ENCODE data around the gene MST1R.

Gene MST1R

DNA sequence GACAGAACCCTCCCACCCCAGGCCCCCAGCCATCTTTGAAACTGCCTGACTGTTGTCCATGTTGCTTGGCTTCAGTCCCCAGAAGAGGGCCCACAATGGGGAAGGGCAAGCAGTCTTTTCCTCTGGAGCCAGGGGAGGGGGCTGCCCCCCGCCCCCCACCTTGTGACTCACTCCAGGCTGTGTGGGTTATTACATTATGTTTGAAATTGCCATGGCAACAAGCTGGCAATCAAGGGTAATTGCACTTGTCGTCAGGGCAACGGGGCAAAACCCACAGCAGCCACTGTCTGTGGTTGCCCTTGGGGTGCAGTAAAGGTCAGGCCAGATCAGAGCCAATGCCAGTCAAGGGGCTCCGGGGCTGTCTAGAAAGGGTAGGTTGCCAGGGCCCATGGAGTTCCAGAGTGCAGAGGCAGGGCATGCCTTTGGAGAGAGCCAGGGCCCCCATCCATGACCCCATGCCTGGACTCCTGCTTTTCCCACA is 30.8 kb downstream of the MST1R start:
- DNase-seq, result peak; percentile 24

DNA sequence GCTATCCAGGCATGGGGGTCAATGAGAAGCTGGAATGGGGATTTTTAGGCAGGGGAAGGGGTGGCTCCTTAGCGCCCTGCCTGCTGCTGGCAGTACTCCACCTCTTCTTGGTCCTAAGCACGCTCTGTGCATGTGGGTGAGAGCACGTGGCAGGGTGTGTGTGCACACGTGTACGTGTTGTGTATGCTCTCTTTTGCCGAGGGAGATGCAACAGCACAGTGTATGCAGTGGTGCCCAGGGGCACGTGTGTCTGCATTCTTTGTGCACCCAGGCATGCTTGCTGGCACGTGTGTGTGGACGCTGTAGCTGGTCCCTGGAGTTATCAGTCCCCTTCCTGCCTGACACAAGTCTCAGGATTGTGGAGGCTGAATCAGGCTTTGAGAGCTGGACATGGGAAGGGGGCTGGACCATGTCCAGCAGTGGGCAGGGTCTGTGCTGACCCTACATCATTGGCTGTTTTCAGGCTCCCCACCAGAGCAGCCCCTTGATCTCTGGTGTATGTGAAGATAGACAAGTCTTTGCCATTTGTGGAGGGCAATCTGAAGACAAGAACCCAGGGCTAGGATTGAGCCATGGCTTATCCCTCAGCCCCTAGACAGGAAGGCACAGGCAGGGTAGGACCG is 32.0 kb downstream of the MST1R start:
- no peak for DNase-seq

DNA sequence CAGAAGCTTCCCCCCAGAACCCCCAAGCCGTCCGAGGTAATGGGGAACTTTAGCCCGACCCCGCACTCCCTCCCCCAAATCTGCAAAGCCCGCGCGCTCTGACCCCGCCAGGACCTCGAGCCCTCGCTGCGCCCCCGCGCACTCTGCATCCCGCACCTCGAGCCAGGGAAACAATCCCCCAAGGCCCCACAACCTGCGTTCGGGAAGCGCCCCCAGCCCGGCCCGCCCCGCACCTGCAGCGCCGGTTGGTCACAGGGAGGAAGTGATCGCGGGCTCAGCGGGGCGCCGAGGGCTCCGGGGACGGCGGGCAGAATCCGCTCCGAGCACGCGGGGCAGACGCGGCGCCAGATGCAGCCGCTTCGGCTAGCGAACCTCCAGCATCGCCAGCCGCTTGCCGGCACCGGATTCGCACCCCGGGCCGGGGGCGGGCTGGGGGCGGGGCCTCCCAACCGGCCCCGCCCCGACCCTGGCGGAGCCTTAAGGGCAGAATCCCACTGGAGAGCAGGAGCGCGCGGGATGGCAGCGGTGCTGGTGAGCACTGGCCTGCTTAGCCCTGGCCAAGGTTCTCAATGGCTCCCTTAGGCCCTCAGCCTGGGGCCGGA is 34.0 kb downstream of the MST1R start, which contains the start of gene CAMKV:
TSS of gene CAMKV (minus strand) at position 382 of the 602 bp plus-strand sequence. CDS start 7,518 bp downstream, outside the sequence.
- peak; percentile 58 for DNase-seq

DNA sequence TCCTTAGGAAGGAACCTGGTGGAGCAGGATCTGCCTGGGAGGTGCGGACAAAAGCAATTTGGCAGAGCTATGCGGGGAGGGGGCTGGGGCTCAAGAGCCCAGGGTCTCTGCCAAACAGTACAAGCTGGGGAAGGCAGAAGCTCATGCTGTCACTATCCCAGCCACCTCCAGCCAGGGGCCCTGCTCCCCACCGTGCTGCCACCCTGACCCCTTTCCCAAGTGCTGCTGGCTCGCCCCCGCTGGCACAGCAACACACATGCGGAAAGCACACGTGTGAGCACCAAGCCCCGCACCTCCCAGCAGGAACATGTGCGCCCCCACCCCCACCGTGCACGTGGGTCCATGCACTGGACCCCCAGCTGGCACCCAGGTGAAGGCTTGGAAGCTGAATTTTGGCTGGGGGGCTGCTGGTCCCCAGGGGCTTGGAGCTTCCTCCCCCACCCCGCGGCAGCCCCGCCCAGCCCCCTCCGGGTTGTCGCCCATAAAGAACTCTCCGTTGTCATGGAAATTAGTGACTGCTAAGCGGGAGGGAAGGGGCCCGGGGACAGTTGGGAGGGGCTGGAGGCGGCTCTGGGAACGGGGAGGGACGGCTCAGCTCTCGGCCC is 34.7 kb downstream of the MST1R start:
- DNase-seq, result peak; percentile 26

DNA sequence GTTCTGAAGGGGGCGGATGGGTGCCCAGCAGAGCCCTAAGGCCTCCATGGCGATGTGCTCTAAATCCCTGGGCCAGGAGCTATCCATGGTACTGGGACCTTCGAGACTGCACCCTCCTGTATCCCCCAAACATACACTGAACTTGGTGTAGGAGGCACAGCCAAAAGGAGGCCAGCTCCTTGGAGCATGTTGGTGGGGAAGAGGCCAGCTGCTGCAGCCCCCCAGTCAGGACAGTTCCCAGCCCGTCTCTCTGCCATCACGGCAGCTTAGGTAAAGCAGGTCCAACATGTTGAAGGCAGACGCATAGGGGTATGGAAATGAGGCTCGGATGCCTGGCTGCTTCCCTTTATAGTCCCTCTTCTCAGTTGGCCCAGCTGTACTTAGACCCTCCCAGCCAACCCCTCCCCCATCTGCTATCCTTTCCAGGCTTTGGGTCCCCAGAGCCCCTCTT is 35.8 kb downstream of the MST1R start:
- DNase-seq, result peak; percentile 6

DNA sequence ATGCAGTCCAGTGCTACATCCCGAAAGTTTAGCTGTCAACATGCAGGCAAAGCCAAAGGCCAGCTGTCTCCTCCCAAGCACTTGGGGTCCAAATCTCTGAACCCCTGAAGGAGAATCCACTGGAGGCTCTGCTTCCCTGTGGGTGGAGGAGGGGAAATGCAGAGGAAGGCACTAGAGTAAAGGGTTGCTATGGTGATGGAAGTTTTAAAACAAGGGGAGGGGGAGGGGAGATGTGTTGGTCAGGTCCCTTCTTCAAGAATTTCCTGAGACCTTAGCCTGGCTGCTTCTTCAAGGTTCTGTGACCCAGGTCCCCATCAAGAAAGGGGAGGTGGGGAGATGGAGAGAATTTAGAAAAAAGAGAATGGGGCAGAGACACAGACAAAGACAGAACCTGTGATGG is 36.3 kb downstream of the MST1R start:
- no peak for DNase-seq

DNA sequence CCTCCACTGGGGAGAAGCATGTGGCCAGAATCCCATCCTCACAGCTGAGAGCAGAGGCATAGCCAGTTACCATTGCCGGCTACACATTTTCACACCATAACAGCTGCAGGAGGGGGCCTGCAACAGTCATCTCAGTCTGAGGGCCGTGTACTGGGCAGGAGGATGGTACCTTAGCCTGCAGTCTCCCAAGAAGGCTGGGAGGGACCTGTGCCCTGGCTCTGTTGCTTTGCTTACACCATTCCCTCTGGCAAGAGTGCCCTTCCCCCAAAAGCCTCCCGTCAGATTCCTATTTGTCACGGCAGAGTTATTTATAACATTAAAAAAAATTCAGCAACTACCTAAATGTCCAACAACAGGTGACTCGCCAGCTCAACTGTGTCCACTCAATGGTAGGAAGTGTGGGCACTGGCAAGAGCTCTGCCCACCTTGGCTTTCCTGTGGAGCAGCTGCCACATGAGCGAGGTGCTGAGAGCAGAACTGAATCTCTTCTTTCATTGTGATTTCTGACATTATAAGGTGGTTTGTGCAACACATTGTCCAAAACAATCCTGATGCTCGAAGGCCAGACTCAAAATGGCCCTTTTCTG is 38.4 kb downstream of the MST1R start:
- no peak for DNase-seq

DNA sequence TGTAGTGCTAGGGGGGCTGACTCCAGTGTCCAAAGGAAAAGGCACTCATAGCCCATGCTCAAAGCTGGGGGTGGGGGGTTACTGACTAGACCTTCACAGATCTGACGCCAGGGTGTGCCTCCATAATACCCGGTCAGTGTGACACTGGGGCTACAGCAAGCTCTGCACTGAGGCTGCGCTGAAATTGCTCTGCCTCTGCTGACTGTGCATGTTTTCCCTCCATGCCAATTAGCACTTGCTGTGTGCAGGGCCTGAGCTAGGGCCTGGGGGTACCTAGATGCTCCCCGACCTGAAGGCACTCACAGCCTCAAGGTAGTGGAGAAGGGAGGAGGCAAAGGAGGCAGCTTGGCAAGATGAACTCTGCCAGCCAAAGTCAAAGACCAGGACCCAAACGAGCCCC is 39.2 kb downstream of the MST1R start:
- no peak for DNase-seq

DNA sequence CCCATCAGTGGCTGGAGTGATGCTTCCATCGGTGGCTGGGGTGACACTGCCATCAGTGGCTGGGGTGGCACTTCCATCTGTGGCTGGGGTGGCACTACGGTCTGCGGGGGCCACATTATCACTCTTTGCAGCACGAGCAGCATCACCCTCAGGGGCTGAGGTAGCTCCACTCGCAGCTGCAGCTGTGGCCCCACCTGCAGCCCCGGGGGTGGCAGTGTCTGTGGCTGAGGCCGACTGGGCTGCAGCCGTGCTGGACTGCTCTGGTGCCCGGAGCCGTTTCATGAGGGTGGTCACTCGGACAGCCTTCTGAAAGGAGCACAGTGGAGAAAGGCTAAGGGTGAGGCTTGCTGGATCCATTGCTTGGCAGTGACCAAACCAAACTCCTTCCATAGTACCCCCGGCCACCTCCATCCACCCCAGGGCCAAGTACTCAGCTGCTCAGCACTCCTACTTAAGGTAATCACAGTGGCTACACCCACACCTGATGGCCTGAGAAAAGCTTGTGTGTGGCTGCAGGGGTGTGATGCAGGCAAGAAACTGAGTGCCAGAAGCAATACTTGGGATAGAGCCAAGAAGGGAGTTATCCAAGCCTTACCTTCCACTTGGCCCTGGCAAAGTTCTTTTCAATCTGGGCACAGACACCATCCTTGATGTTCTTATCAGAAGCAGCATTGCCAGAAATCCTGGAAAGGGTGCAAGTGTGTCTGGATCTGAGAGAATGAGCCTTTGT is 43.9 kb downstream of the MST1R start:
- DNase-seq, result no peak

DNA sequence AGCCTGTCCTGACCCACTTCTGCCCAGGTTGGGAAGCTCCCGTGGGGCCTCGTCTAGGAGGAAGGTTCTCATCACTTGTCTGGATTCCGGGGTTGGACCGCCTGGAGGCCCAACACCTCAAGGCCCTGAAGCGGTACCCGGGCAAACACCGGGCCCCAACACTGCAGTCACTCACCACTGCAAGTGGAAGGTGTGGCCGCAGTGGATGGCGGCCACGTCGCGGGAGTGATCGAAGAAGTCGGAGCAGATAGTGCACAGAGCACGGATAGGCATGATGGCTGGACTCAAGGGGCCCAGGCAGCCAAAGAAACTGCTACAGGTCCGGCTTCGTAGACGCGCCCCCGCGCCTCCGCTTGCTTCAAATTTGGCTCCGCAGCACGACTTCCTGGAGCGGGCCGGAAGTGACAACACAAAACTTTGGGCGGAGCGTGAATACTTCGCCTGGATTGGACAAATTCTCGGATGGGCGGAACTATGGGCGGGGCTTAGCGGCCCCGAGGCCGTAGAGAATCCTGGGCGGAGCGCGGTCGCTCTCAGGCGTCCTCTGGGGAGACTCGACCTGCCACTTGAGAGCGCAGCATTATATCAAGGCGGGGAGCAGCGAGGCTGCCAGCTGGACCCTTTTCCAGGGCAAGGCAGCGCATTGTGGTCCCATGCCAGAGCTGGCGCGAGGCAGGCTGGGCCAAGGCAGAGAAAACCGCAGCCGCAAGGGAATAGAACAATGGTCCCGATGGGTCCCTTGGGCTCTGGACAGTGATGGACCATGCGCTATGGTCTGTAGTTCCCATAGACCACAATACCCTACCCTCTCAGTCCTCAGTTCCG is 47.3 kb downstream of the MST1R start, which contains the start of gene TRAIP:
TSS of gene TRAIP (minus strand) at position 384 of the 825 bp plus-strand sequence. CDS start at position 273, 111 bp downstream.
- DNase-seq, result peak; percentile 88

DNA sequence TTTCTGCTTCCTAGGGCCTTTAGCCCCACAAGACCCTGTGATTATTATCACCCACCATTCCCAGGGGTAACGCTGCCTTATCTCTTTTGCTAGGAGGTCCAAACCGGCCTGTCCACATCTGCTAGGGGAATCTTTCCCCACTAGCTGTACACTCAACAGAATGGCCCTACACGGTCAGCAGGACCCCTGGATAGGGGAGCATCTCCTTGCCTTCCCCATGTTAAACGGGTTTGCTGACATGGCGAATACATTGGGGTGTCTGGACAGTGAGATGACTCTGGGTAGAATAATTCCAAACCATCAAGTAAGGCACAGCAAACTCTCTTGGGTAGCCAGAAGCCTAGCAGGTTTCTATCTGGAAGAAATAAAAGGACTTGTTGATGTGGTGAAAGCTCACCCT is 48.0 kb downstream of the MST1R start:
- no peak for DNase-seq

DNA sequence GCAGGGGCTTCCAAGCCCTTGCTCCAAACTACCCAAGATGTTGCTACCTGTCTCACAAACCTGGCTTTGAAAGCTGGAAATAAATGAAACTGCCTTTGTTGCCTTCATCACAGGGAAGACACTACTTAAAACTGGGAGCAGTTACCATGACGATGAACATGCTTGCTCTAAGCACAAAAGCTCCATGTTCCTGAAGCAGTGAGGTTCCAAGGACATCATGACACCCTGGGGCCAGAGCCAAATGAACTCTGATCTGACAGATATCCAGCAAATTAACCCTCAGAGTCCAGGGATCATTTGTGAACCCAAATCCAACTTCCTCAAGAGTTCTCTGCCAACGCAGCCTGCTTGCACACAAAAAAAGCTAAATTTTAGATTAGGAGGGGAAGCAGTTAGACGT is 58.0 kb downstream of the MST1R start:
- DNase-seq, result no peak

DNA sequence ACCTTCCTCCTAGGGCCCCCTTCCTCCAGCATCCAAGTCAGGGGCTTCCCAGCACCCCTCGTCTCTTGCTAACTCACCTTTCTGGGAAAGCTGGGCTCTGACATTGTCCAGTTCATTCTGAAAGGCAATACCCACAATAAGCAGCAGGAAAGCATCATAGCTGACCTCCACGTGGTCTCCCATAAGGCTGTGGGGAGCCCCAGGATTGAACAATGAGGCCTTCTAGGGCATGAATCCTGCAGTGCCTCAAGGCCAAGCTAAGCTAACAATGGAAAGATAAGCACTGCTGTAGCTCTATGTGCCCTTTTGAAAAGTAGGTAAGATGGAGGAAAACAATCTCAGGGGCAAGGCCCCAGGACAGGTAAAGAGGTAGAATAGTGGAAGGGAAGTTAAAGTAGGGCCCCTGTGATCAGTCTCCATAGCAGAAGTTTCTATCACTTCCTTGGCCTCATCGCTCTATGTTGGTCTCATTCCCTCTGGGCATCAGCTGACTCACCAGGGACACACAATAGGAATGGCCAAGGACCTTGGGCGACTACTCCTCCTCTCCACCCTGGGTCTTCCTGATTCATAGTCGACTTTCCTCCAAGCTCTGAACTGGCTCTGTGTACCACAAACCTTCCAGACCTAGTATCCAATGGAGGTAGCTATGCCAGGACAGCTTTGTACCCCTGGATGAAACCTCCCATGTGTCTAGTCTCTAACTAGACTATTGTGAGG is 59.0 kb downstream of the MST1R start:
- DNase-seq, result no peak

DNA sequence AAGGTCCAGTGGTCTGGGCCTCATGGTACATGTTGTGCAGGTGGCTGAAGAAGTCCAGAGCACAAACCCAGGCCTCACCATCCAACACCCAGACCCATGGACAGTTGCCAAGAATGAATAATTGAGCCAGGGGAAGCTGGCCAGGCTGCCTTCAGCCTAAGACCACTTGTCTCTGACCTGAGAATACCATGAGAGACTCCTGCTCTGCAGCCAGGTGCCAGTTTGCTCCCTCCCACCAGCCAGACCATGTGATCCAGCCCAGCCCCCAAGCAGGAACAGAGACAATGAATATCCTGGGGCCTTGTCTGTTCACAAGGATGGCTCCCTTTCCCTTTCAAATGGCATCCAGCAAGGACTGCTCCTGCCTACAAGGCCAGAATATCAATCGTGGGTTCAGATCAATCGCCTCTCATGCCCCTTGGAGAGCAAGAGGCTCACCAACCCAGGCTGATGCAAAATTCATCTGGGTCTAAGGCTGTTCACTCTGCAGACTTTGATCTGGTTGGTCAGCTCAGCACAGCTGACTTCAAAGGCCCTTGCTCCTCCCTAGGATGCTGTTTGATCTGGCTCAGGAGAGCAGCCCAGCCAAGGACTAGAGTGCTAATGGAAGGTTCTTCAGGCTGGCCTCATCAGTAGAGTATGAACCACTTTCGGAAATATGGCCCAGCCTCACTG is 60.7 kb downstream of the MST1R start:
- no peak for DNase-seq

DNA sequence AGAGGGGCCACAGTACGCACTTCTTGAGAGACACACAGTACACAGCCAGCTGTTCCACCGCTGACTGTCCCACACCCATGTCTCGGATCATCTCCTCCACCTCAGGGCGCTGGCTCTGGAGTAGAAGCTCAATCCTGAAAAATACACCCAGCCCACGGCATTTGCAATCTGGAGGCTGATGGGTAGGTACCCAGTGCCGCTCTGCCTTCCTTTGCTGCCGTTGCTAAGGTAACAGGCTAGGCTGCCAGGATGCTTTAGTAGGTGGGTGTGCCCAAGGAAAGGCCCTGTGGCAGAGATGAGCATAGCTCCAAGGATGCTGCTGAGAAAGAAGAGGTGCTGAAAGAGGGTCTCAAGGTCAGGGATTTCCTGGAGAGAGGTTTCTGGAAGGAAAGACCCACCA is 61.9 kb downstream of the MST1R start:
- DNase-seq, result no peak

DNA sequence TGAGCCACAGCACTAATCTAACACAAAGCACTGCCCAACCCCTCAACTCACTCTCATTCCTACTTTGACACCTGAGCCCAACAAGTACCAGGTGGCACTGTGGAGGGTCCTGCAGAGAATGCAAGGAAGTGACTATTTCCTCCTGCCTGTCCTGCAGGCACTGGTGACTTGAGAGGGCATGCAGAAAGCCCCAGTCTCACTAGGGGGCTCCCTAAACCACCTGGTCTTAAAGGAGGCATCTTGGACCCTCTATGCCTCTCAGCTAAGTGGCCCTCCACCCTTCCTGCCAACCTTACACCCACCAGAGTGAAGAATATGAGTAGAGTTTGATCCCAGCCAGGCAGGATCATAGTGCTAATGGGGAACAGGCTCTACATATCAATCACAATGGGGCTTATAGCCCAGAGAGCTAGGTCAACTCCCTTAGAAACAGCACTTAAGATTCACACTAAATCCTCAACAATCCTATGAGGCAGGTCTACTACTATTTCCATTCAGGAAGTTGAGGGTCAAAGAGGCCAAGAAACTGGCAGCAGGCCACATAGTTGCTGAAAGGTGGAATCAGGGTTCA is 62.5 kb downstream of the MST1R start:
- peak; percentile 3 for DNase-seq

DNA sequence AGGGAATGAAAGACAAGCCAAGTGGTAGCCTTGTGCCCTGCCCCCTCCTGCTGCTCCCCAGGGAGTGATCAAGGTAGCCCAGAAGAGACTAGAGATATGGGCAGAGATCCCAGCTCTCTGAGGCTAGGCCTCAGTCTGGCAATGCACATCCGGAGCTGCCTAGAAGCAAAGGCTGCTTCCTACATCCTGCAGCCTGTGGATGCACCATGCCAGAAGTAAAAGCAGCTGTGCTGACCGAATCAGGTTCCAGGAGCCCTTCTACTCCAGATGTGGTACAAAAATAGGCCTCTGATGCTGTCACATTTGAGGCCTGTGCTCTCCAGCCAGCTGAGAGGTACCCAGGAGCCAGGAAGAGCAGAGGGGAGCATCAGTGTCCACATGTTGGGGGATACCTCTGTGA is 63.3 kb downstream of the MST1R start:
- DNase-seq, result no peak

DNA sequence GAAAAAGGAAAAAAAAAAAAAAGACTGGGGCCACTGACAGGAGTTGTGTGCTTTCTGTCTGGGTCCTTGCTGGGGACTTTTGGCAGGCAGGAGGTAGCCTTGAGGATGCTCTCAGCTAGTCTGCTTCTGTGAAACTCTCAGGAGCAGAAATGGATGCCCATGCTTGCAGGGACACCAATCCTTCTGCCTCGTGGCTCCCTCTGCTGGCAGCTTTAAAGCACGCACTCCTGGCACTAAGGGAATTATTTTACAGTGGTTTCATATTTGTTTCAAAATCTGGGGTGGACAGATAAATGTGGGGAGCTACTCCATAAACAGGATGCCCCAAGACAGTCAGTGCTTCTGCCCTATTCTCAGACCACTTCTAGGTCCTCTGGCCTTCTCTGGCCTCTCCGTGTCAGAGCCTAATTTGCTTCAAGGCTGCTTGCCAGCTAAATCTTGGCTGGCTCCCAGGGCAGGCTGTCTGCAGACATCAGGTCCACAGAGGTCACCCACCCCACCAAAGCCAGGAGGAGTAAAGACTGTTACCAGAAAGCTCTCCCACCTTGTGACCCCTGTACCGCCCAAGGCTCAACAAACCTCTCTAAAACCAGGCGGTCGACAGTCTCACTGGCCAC is 64.4 kb downstream of the MST1R start:
- DNase-seq, result peak; percentile 63
